ENCODE results near the gene CALM3. TPM values are rescaled to one million over a fixed set of nuclear protein-coding genes. Genes with fewer than 3 reads are reported as not detected.
"Not testable (repeated sequence)": the region's sequence is repeated elsewhere in the genome, so short reads cannot be mapped to it uniquely, and the experiment has no call there.

CALM3 gene
- total RNA-seq = 237 TPM

DNA sequence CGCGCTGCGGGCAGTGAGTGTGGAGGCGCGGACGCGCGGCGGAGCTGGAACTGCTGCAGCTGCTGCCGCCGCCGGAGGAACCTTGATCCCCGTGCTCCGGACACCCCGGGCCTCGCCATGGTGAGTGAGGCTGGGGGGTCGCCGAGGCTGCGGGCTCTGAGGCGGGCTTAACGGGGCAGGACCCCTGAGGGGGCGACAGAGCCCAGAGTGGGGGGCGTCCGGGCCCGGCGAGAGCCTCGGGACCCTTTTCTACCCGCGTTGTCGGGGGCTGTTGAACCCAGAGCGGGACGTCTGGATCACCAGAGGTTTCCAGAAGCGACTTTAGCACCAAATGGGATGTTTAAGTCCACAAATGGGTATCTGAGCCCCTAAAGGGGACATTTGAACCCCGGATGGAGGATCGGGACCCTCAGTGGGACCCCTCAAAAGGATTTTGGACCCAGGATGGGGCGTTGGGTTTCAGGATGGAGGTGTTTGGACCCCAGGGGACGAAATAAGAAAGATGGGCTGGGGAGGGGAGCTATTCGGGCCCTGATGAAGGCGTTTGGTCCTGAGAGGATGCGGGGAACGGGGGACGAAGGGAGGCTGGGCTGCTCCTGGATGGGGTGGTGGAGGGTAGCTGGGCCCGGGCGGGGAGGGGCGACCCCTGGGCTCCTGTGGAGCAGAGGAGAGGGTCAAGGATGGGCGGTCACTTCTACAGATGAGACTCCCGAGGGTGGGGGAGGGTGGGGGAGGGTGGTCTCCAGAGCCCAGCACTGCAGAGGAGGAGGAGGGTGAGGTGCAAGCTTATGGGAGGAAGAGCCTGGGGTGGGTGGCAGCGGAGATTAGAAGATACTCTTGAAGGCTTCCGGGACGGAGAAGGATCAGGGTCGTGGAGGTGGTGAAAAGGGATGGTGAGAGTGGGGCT, at the start of gene CALM3:
Gene CALM3, plus strand, starts transcription at position 13 of the 907 bp plus-strand sequence. Its CDS starts 105 bp downstream, at position 118.
- intact Hi-C loops (cut with DNase I) = no loop called here
- no peak for DNase-seq (ENCODE audit: low spot score)
- peak; percentile 2 for ATAC-seq

- ATAC-seq (no peak), DNase-seq (ENCODE audit: low spot score) (no peak)
- intact Hi-C loops (cut with DNase I) = no loop called here
Observed at GRCh38 chr19:46552891-46553290, 48.2 kb upstream of the CALM3 start.

- intact Hi-C loops (cut with DNase I) = no loop called here
- DNase-seq (ENCODE audit: low spot score) = no peak
- ATAC-seq = no peak
Observed at GRCh38 chr19:46554161-46554560, 47.0 kb upstream of the CALM3 start.

- intact Hi-C loops (cut with DNase I) = no loop called here
- DNase-seq (ENCODE audit: low spot score) (no peak), ATAC-seq (no peak)
Observed at GRCh38 chr19:46555628-46556280, 45.4 kb upstream of the CALM3 start.

GRCh38 chr19:46556471-46556870, 44.7 kb upstream of the CALM3 start:
- DNase-seq (ENCODE audit: low spot score); intact Hi-C loops (cut with DNase I); ATAC-seq: not testable (repeated sequence)

DNA sequence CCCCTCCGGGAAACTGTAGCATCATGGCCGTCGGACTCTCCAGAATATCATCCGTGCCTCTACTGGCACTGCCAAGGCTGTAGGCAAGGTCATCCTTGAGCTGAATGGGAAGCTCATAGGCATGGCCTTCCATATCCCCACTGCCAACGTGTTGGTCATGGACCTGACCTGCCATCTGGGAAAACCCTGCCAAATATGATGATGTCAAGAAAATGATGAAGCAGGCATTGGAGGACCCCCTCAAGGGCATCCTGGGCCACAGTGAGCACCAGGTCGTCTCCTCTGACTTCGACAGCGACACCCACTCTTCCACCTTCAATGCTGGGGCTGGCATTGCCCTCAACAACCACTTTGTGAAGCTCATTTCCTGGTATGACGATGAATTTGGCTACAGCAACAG, 41.9 kb upstream of the CALM3 start:
- no peak for ATAC-seq
- no peak for DNase-seq (ENCODE audit: low spot score)
- intact Hi-C loops (cut with DNase I) = no loop called here

- ATAC-seq; DNase-seq (ENCODE audit: low spot score); intact Hi-C loops (cut with DNase I): not testable (repeated sequence)
Observed at GRCh38 chr19:46559675-46560074, 41.5 kb upstream of the CALM3 start.

- ATAC-seq = no peak
- DNase-seq (ENCODE audit: low spot score) = no peak
- intact Hi-C loops (cut with DNase I) = no loop called here
Observed at GRCh38 chr19:46564701-46565100, 36.4 kb upstream of the CALM3 start.

- DNase-seq (ENCODE audit: low spot score) = no peak
- no peak for ATAC-seq
- intact Hi-C loops (cut with DNase I) = no loop called here
Observed at GRCh38 chr19:46571495-46571894, 29.6 kb upstream of the CALM3 start.

DNA sequence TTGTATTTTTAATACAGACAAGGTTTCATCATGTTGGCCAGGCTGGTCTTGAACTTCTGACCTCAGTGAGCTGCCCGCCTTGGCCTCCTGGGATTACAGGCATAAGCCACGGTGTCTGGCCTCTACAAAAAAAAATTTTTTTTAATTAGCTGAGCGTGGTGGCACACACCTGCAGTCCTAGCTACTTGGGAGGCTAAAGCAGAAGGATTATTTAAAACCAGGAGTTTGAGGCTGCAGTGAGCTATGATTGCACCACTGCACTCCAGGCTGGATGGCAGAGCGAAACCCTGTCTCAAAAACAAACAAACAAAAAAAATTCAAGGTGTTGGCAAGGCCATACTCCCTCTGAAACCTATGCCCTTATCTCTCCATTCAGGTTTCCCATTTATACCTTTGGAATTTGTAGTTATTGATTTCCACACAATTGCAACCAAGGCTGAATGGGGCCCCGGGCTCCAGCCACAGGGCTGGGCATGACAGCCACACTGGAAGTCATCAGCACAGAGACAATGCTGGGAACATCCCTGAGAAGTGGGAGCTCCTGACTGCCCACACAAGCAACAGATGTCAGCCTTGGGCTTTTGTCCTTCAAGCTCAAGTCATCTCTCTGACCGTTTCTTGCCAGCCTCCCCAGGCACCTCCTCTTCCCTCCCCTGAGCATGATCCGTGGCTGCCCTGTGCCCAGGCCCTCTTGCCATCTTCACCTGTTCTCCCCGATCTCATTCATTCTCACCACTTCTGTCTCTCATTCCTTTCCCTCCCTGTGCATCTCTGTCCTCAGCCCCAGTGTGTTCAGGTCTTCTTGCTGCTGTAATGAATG, 27.2 kb upstream of the CALM3 start:
- ATAC-seq (no peak), DNase-seq (ENCODE audit: low spot score) (no peak)
- intact Hi-C loops (cut with DNase I) = no loop called here

DNA sequence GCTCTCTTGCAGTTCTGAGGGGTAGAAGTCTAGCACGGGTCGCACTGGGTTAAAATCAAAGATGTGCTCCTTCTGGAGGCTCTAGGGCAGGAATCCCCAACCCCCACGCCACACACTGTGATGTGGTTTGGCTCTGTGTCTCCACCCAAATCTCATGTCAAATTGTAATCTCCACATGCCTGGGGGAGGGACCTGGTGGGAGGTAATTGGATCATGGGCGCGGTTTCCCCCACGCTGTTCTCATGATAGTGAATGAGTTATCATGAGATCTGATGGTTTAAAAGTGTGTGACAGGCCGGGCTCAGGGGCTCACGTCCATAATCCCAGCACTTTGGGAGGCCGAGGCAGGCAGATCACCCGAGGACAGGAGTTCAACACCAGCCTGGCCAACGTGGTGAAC, 26.6 kb upstream of the CALM3 start:
- DNase-seq (ENCODE audit: low spot score) = no peak
- intact Hi-C loops (cut with DNase I) = no loop called here
- ATAC-seq = no peak

GRCh38 chr19:46578450-46578849, 22.7 kb upstream of the CALM3 start:
- DNase-seq (ENCODE audit: low spot score) (no peak), ATAC-seq (no peak)
- intact Hi-C loops (cut with DNase I) = no loop called here

DNA sequence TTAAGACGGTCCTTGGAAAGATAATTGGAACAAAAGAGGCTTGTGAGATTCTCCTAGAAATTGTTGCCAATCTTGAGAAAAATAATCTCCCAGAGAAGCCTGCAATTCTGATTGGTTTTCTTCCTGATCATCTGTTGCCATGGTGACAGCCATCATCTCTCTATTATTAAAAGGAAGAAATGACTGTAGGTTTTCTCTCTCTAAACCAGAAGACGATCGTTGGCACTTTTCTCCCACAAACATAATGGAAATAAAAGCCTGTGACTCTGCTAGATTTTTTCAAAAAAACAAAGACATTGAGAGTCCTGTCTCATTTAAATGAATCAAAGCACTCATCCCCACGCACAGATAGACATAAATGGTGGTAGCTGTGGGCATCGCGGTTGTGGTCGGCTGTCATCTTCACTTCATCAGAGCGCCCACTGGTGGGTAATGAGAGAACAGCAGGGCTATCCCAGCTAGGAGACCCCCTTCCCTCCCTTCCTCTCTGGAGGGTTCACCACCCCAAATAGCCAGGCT, 21.7 kb upstream of the CALM3 start:
- ATAC-seq (no peak), DNase-seq (ENCODE audit: low spot score) (no peak)
- intact Hi-C loops (cut with DNase I) = no loop called here

- no peak for DNase-seq (ENCODE audit: low spot score)
- no peak for ATAC-seq
- intact Hi-C loops (cut with DNase I) = no loop called here
Observed at GRCh38 chr19:46580247-46580646, 20.9 kb upstream of the CALM3 start.

- intact Hi-C loops (cut with DNase I) = no loop called here
- DNase-seq (ENCODE audit: low spot score) = no peak
- no peak for ATAC-seq
Observed at GRCh38 chr19:46585539-46585938, 15.6 kb upstream of the CALM3 start.

- intact Hi-C loops (cut with DNase I) = no loop called here
- DNase-seq (ENCODE audit: low spot score) (no peak), ATAC-seq (no peak)
Observed at GRCh38 chr19:46586294-46586693, 14.8 kb upstream of the CALM3 start.

- ATAC-seq (no peak), DNase-seq (ENCODE audit: low spot score) (no peak)
- intact Hi-C loops (cut with DNase I) = no loop called here
Observed at GRCh38 chr19:46587861-46588260, 13.3 kb upstream of the CALM3 start.

DNA sequence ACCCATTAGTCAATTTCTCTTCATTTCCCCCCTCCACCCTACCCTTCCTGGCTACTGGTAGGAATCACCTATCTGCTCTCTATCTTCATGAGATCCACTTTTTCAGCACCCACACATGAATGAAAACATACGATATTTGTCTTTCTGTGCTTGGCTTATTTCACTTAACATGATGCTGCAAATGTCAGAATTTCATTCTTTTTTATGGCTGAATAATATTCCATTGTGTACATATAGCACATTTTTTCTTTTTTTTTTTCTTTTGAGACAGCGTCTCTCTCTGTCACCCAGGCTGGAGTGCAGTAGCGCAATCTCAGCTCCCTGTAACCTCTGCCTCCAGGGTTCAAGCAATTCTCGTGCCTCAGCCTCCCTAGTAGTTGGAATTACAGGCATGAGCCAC, 9.9 kb upstream of the CALM3 start:
- ATAC-seq = no peak
- intact Hi-C loops (cut with DNase I) = no loop called here
- DNase-seq (ENCODE audit: low spot score) = no peak

- intact Hi-C loops (cut with DNase I) = no loop called here
- DNase-seq (ENCODE audit: low spot score) = no peak
- ATAC-seq = no peak
Observed at GRCh38 chr19:46591870-46592269, 9.3 kb upstream of the CALM3 start.
